Sigmoid colon (tissue), 4 donors: Measurements from ENCODE around the gene GTSE1.

Experiments
- POLR2A ChIP-seq, 2 donors: fragments of 450-650 bp; IDR thresholded peaks; one replicate each; pipeline ENCODE4 v1.6.1; 2016; ENCODE audit warnings: antibody characterized with exemption in 2 of 2, mild to moderate bottlenecking in 2 of 2, moderate library complexity in 2 of 2
- POLR2AphosphoS5 ChIP-seq, 4 donors: sonication (generic); formaldehyde crosslinking; IDR thresholded peaks; one replicate each; pipeline ENCODE4 v1.6.1; 2017; ENCODE audit warnings: antibody characterized with exemption in 4 of 4
- TF ChIP-seq, protein P1 (sequence below), 4 experiments: fragments of 450-650 bp in 3 of 4; fragments of 200-600 bp in 1 of 4; IDR thresholded peaks; one replicate each; pipeline ENCODE4 v1.5.1; 2016 to 2019; ENCODE audit warnings: antibody characterized with exemption in 4 of 4, mild to moderate bottlenecking in 3 of 4, moderate library complexity in 2 of 4

DNA sequence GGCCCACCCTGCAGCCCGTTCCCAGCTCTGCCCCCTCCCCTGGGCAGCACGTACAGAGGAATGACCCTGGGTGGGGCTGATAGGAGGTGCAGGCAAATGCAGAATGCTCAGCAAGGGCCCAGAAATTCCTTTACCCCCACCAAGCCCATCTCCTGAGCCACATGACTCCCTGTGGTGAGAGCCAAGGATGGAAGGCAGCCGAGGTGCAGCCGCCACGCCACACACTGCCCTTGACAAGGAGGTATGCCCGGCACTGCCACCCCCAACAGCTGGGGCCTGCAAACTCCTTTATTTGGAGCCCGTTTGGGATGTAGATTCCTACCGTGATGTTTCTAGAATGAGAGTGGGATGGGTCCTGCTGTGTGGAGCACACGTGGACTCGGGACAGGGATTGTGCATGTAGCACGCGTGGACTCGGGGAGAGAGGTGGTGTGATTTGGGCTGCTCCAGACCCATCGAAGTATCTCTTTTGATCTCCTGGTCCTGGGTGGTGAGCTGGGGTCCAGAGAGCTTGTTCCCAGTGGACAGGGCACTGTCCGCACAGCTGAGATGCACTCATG, 12.9 kb downstream of the GTSE1 start:
- TF ChIP-seq POLR2AphosphoS5 (IDR thresholded peaks at IDR 0.05) (no peak), POLR2A (IDR thresholded peaks at IDR 0.05) (no peak)
- TF ChIP-seq, protein P1, sequence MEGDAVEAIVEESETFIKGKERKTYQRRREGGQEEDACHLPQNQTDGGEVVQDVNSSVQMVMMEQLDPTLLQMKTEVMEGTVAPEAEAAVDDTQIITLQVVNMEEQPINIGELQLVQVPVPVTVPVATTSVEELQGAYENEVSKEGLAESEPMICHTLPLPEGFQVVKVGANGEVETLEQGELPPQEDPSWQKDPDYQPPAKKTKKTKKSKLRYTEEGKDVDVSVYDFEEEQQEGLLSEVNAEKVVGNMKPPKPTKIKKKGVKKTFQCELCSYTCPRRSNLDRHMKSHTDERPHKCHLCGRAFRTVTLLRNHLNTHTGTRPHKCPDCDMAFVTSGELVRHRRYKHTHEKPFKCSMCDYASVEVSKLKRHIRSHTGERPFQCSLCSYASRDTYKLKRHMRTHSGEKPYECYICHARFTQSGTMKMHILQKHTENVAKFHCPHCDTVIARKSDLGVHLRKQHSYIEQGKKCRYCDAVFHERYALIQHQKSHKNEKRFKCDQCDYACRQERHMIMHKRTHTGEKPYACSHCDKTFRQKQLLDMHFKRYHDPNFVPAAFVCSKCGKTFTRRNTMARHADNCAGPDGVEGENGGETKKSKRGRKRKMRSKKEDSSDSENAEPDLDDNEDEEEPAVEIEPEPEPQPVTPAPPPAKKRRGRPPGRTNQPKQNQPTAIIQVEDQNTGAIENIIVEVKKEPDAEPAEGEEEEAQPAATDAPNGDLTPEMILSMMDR (IDR thresholded peaks at IDR 0.05): no peak
